Posterior cingulate gyrus (tissue), 11 donors: Measurements from ENCODE around the gene OBSCN.

Experiments used
- DNase-seq, 10 donors: peaks; one replicate each; pipeline versions ENCODE4 v3.0.0 to v3.0.0-alpha.2; 2020 to 2021; ENCODE audit warnings: mixed read lengths in 3 of 10
- intact Hi-C: fragments of 100-400 bp; cut with DNase I; formaldehyde crosslinking; loops from one replicate; pipeline ENCODE4 v1.15.1; 2023

OBSCN gene

GRCh38 chr1:228282329-228283042, 74.6 kb downstream of the OBSCN start:
- intact Hi-C loops: no loop called here
- DNase-seq: peak in 5 of 10 donors; percentile 5 to 86 (median 61)

- intact Hi-C loops: no loop called here
- DNase-seq: peak in 3 of 10 donors; percentile 7 to 69 (median 50)
These were observed 75.2 kb downstream of the OBSCN start for GRCh38 chr1:228283043-228283371.

GRCh38 chr1:228283476-228284147, 75.8 kb downstream of the OBSCN start:
- intact Hi-C loops: no loop called here
- peak in 5 of 10 donors; percentile 2 to 80 (median 64) for DNase-seq

- intact Hi-C loops: no loop called here
- DNase-seq: peak in 3 of 10 donors; percentile 2 to 30 (median 19)
These were observed 76.3 kb downstream of the OBSCN start for GRCh38 chr1:228284148-228284495.

- peak in 5 of 10 donors; percentile 7 to 74 (median 12) for DNase-seq
- intact Hi-C loops: no loop called here
These were observed 76.7 kb downstream of the OBSCN start for GRCh38 chr1:228284521-228284920.

- peak in 6 of 10 donors; percentile 4 to 81 (median 36) for DNase-seq
- intact Hi-C loops: no loop called here
These were observed 78.0 kb downstream of the OBSCN start for GRCh38 chr1:228285661-228286504.

- DNase-seq: peak in 5 of 10 donors; percentile 4 to 73 (median 56)
- intact Hi-C loops: no loop called here
These were observed 78.9 kb downstream of the OBSCN start for GRCh38 chr1:228286505-228287417.

GRCh38 chr1:228287541-228288425, 79.9 kb downstream of the OBSCN start:
- DNase-seq: peak in 6 of 10 donors; percentile 2 to 76 (median 31)

GRCh38 chr1:228288536-228289238, 80.8 kb downstream of the OBSCN start:
- intact Hi-C loops: no loop called here
- DNase-seq: peak in 4 of 10 donors; percentile 1 to 41 (median 18)

More at GRCh38 chr1:228287541-228288425, 79.9 kb downstream of the OBSCN start:
- intact Hi-C loops: no loop called here

- peak in 5 of 10 donors; percentile 5 to 63 (median 10) for DNase-seq
- intact Hi-C loops: no loop called here
These were observed 81.5 kb downstream of the OBSCN start for GRCh38 chr1:228289239-228289849.

GRCh38 chr1:228289996-228290881, 82.4 kb downstream of the OBSCN start:
- intact Hi-C loops: no loop called here
- peak in 6 of 10 donors; percentile 0 to 82 (median 36) for DNase-seq

- DNase-seq: peak in 2 of 10 donors; percentile 55 to 58
- intact Hi-C loops: no loop called here
These were observed 84.2 kb downstream of the OBSCN start for GRCh38 chr1:228291906-228292608.

- intact Hi-C loops: no loop called here
- DNase-seq: peak in 1 of 10 donors; percentile 35
These were observed 84.7 kb downstream of the OBSCN start for GRCh38 chr1:228292609-228292911.

GRCh38 chr1:228293393-228293792, 85.5 kb downstream of the OBSCN start:
- intact Hi-C loops: no loop called here
- DNase-seq: peak in 3 of 10 donors; percentile 34 to 57 (median 47)

- peak in 4 of 10 donors; percentile 5 to 62 (median 30) for DNase-seq
- intact Hi-C loops: no loop called here
These were observed 86.1 kb downstream of the OBSCN start for GRCh38 chr1:228293816-228294500.

- DNase-seq: peak in 3 of 10 donors; percentile 1 to 56 (median 47)
These were observed 86.9 kb downstream of the OBSCN start for GRCh38 chr1:228294717-228295116.

More at GRCh38 chr1:228294717-228295116, 86.9 kb downstream of the OBSCN start:
- intact Hi-C loops: no loop called here
